ENCODE measurements around the gene GRIA1. TPM values are rescaled to one million over a fixed set of nuclear protein-coding genes. Genes with fewer than 3 reads are reported as not detected.

The GRIA1 gene
- total and polyA plus RNA-seq, 2 of the 13 experiments (the other 11 are each of a cell fraction or from before 2014, with no cell fraction given), result not detected

DNA sequence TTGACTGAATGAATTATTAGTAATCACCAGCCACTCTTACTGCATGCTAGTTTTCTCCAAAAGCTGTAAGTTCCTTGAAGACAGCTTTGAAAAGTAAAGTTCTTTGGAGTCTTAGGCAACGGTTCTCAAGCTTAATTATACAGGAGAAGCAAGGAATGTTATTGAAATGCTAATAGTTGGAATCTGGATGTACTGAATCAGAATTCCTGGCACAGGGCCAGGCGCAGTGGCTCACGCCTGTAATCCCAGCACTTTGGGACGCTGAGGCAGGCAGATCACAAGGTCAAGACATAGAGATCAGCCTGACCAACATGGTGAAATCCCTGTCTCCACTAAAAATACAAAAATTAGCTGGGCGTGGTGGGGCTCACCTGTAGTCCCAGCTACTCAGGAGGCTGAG is 33.4 kb downstream of the GRIA1 start (continued):
- TF ChIP-seq, protein P1, sequence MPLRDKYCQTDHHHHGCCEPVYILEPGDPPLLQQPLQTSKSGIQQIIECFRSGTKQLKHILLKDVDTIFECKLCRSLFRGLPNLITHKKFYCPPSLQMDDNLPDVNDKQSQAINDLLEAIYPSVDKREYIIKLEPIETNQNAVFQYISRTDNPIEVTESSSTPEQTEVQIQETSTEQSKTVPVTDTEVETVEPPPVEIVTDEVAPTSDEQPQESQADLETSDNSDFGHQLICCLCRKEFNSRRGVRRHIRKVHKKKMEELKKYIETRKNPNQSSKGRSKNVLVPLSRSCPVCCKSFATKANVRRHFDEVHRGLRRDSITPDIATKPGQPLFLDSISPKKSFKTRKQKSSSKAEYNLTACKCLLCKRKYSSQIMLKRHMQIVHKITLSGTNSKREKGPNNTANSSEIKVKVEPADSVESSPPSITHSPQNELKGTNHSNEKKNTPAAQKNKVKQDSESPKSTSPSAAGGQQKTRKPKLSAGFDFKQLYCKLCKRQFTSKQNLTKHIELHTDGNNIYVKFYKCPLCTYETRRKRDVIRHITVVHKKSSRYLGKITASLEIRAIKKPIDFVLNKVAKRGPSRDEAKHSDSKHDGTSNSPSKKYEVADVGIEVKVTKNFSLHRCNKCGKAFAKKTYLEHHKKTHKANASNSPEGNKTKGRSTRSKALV (CRISPR knock-in tag; IDR thresholded peaks at IDR 0.05), result no peak
- no peak for TF ChIP-seq ZNF383 (CRISPR knock-in tag; IDR thresholded peaks at IDR 0.05; ENCODE audit: borderline replicate concordance)

DNA sequence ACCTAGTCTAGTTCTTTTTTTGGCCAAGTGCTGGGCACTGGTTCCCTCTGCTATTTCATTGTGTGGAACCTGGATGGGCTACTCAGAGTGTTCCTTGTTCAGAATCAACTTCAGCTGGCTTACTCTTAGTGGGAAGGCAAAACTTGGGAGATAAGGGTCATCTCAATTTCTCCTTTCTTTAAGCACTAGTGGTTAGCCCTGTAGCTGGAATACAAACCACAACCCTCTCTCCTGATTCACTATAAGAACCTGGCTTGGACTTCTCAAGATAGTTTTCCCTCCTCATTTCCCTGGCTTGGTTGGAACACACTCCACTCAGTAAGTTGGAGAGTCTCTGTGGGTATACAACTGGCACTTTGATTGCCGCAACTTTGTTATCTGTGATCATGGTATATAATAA is 35.1 kb downstream of the GRIA1 start:
- POLR2A ChIA-PET, result no interaction called here
- CTCF ChIA-PET (ENCODE audit: low intra/inter-chr PET ratio, low total read pairs), result no interaction called here
- no peak overlapping the region for H3K27ac ChIP-seq (ENCODE audit: extremely low read length, insufficient read depth, low read length)
- DNase-seq (ENCODE audit: low spot score) (no peak), ATAC-seq (no peak), FAIRE-seq (no peak)
- H4K20me1 ChIP-seq (ENCODE audit: insufficient read depth, low read length), result no peaks in the 10 kb centered on the region
- intact Hi-C loops (cut with micrococcal nuclease; ENCODE audit: unreplicated experiment) (no loop called here), in situ Hi-C loops (cut with HindIII; ENCODE audit: extremely low pct_ligation_motif_present, low pct_unique_long_range_greater_than_20kb) (no loop called here)
- no TSS peak for BruUV-seq (replicated peaks)
- no peak overlapping the region for H3K9ac ChIP-seq (ENCODE audit: insufficient read depth, low read depth, low read length)
- no peaks in the 10 kb centered on the region for H3K4me1 ChIP-seq (ENCODE audit: insufficient read depth, low read length)
- no peaks in the 10 kb centered on the region for H3K79me2 ChIP-seq (ENCODE audit: insufficient read depth, low read length)
- no peaks in the 10 kb centered on the region for H3K27me3 ChIP-seq (ENCODE audit: control insufficient read depth in 1 of 2, insufficient read depth in 2 of 2, low read length in 2 of 2)
- TF ChIP-seq ZNF75D (CRISPR knock-in tag; IDR thresholded peaks at IDR 0.05; ENCODE audit: borderline replicate concordance) (no peak), POGZ (CRISPR knock-in tag; IDR thresholded peaks at IDR 0.05) (no peak), NAIF1 (CRISPR knock-in tag; IDR thresholded peaks at IDR 0.05; ENCODE audit: borderline replicate concordance) (no peak), ATF7-NPFF (CRISPR knock-in tag; IDR thresholded peaks at IDR 0.05; ENCODE audit: low read depth) (no peak), HHEX (CRISPR knock-in tag; IDR thresholded peaks at IDR 0.05) (no peak), ZNF180 (CRISPR knock-in tag; IDR thresholded peaks at IDR 0.05; ENCODE audit: borderline replicate concordance, low read depth) (no peak)
- TF ChIP-seq, protein P2, sequence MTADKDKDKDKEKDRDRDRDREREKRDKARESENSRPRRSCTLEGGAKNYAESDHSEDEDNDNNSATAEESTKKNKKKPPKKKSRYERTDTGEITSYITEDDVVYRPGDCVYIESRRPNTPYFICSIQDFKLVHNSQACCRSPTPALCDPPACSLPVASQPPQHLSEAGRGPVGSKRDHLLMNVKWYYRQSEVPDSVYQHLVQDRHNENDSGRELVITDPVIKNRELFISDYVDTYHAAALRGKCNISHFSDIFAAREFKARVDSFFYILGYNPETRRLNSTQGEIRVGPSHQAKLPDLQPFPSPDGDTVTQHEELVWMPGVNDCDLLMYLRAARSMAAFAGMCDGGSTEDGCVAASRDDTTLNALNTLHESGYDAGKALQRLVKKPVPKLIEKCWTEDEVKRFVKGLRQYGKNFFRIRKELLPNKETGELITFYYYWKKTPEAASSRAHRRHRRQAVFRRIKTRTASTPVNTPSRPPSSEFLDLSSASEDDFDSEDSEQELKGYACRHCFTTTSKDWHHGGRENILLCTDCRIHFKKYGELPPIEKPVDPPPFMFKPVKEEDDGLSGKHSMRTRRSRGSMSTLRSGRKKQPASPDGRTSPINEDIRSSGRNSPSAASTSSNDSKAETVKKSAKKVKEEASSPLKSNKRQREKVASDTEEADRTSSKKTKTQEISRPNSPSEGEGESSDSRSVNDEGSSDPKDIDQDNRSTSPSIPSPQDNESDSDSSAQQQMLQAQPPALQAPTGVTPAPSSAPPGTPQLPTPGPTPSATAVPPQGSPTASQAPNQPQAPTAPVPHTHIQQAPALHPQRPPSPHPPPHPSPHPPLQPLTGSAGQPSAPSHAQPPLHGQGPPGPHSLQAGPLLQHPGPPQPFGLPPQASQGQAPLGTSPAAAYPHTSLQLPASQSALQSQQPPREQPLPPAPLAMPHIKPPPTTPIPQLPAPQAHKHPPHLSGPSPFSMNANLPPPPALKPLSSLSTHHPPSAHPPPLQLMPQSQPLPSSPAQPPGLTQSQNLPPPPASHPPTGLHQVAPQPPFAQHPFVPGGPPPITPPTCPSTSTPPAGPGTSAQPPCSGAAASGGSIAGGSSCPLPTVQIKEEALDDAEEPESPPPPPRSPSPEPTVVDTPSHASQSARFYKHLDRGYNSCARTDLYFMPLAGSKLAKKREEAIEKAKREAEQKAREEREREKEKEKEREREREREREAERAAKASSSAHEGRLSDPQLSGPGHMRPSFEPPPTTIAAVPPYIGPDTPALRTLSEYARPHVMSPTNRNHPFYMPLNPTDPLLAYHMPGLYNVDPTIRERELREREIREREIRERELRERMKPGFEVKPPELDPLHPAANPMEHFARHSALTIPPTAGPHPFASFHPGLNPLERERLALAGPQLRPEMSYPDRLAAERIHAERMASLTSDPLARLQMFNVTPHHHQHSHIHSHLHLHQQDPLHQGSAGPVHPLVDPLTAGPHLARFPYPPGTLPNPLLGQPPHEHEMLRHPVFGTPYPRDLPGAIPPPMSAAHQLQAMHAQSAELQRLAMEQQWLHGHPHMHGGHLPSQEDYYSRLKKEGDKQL (CRISPR knock-in tag; IDR thresholded peaks at IDR 0.05; ENCODE audit: low read depth), result no peak
- TF ChIP-seq, protein P3, sequence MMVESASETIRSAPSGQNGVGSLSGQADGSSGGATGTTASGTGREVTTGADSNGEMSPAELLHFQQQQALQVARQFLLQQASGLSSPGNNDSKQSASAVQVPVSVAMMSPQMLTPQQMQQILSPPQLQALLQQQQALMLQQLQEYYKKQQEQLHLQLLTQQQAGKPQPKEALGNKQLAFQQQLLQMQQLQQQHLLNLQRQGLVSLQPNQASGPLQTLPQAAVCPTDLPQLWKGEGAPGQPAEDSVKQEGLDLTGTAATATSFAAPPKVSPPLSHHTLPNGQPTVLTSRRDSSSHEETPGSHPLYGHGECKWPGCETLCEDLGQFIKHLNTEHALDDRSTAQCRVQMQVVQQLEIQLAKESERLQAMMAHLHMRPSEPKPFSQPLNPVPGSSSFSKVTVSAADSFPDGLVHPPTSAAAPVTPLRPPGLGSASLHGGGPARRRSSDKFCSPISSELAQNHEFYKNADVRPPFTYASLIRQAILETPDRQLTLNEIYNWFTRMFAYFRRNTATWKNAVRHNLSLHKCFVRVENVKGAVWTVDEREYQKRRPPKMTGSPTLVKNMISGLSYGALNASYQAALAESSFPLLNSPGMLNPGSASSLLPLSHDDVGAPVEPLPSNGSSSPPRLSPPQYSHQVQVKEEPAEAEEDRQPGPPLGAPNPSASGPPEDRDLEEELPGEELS (CRISPR knock-in tag; IDR thresholded peaks at IDR 0.05), result no peak
- H2AFZ ChIP-seq (ENCODE audit: low read length), result no peak overlapping the region
- WGBS (ENCODE audit: low lambda C conversion rate), result 89% methylated on average over 1 of the region's 1 CpG
- no peak overlapping the region for H3K4me3 ChIP-seq (replicated peaks in 1 of 3; ENCODE audit: insufficient read depth in 1 of 3, low read depth in 2 of 3, low read length in 3 of 3)
- no peak overlapping the region for H3K4me2 ChIP-seq (ENCODE audit: low read depth, low read length)
- no peaks in the 10 kb centered on the region for H3K9me3 ChIP-seq (ENCODE audit: low read length)
- H3K36me3 ChIP-seq (replicated peaks in 1 of 2; ENCODE audit: control insufficient read depth in 1 of 2, insufficient read depth in 2 of 2, low read length in 2 of 2), result no peaks in the 10 kb centered on the region
